Muscle of arm (tissue), 12 donors: ENCODE measurements around the gene FRMD4A. TPM values are rescaled to one million over a fixed set of nuclear protein-coding genes. Genes with fewer than 3 reads are reported as not detected.

ENCODE experiments used
- DNase-seq: peaks from one replicate; pipeline ENCODE4 v3.0.0-alpha.2; 2013
- polyA plus RNA-seq, 12 donors: library from polyadenylated mRNA; unstranded; fragments of 120-200 nt; gene quantifications; one replicate each; pipeline ENCODE4 v1.2.1, GENCODE V29; 2013; ENCODE audit not compliant: insufficient read length in 12 of 12

The FRMD4A gene
- polyA plus RNA-seq, 12 donors: 28.4 to 70.7 (median 37.0) TPM; not detected in 1

DNA sequence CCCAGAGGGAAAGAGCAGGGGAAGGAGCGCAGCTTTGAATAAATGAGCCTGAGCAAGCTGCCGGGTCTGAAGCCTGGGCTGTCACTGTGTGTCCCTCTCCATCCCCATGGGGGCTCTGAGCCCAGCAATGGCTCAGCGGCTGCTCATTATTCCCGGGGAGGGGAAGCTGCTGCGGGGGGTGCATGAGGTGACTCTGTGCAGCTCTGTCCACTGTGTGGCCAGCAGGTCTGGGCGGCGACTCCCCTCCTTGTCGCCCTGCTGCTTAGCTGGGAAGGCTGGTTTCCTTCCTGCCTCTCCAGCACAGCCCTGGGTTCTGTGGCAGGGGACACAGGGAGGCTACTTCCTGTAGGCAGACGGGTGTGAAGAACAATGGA, 509.8 kb downstream of the FRMD4A start:
- DNase-seq: no peak

DNA sequence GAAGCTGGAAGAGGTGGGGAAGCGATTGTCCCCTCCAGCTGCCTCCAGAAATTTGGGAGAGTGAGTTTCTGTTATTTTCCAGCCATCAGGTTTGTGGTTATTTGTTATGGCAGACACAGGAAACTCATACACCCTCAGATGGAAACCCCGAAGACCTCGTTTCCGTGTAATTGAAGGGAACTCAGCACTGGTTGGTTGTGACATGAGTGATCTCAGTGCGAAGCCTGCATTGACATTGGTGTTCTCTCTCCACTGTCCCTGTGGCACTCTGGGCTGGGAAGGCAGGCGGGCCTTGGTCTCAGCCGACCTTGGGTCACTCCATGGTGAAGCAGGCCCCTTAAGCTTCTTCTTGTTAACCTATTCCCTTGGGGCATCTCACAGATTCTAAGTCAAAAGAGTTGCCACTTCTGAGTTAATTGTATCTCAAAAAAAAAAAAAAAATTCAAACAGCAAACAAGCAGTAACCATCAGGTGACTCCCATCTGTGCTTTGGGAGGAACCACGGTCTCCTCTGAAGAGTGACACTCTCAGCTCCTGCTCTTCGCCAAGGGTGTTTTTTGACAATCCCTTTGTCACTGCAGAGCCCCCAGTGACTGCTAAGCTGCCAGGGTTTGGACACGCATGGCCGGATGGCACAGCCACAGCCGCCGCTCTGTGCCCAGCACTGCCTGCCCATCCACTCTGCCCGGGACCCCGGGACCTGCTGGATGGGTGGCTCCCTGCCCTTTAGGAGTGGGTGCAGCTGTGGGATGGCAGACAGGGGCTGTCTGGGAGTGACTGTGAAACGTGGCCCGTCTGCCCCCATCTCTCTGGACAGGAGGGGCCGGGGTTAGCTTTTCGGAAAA, 510.4 kb downstream of the FRMD4A start:
- no peak for DNase-seq

DNA sequence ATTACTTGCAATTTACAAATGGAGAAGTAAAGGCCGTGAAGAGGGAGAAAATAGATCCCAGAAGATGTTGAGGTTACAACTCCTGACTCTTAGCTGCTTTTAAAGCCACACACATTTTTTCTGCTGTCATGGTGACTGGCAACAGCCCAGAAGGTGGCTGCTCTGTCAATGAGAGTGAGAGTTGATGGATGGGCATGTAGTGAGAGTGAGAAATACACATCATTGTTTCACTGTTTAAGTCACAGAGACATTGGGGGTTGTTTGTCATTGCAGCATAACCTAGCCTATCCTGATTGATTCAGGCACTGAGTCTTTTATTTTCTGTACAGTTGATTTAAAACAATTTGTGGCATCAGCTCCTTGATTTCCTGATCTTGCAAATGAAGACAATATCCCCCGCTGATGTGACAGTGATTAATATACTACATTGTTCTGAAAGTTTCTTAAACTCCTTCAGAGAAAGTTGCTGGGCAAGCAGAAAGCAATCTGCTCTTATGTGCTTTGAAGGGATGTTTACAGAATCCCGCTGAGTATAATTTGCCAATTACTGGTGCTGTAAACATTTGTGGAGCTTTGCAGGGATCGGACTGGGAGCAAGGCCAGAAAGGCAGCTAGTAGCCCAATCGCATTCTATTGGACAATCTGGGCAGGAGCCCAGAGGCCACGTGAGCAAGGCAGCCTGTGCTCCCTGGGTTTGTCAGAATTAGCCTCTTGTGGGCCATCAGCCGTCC, 514.4 kb downstream of the FRMD4A start:
- DNase-seq: no peak

DNA sequence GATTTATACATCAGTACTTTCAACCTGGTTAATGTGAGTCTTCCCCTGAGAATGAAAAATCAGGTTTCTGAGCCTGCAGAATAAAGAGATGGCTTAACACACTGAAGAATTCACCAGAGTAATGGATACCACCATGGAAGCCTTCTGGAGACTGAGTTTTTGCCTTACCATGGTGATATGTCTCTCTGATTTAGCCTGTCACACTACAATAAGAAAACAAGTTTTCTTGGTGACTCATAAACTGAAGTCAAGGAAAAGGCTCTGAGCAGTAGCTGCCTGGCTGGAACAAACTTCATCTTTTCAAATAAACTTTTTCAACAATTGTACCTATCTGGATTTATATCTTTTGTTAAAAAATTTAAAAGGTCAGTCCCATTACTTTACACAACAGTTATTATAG, 515.0 kb downstream of the FRMD4A start:
- DNase-seq: no peak

DNA sequence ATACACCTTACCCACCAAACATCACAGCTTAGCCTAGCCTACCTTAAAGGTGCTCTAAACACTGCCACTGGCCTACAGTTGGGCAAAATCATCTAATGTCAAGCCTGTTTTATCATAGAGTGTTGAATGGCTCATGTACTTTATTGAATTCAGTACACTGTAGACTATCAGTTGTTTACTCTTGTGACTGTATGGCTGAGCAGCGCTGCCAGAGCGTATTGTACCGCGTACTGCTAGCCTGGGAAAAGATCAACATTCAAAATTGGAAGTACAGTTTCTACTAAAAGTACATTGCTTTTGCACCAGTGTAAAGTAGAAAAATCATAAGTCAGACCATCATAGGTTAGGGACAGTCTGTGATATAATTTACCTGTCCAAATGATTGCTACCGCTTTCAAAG, 517.2 kb downstream of the FRMD4A start:
- DNase-seq: no peak

DNA sequence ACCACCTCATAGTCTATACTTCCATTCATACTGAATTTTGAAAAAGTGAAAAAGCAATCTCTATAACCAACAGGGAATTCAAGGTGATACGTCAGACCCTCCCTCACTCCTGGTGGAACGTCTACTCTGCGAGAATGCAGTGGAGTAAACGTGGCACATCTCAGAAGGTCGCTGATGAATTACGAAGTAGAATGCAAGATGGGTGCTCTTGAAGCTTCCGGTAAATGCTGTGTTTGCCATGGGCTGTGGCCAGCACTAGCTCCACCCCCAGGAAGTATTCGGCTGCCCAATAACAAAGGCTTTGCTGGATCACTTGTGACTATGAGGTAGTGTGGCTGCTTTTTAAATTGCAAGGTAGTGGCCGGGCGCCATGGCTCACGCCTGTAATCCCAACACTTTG, 517.9 kb downstream of the FRMD4A start:
- DNase-seq: no peak

DNA sequence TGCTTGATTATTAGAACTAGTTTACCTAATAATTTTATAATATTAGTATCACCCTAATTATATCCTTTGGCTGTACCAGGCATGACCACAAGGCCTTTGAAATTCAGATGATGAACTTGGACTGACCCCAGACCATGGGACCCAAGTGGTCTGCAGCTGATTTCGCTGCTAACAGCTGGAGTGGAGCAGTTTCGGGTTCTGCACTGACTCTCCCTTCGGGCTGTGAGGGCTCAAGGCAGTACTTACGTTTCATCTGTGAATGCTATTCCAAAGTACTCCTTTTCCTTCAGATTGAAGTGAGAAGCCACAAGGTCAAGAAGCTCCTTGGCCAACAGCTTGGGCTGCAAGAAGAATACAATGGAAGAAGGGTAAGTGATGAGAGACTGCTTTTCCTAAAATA, 520.2 kb downstream of the FRMD4A start:
- DNase-seq: no peak

DNA sequence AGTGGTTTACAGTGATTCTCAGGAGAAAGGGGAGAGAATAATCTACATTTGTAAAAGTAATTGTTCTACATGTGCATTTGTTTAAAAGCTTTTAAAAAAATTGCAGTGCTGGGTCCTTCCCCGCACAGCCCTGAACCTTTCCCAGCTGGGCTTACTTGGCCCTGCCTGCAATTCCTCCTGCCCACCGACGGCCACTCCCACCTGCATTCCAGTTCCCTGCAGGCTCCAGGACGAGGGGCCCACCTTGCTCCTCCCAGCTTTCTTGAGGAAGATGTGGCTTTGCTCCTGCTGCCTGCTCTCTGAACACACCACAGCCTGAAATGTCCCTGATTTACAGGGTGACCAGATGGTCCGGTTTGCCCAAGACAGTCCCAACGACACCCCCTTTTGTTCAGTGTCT, 521.3 kb downstream of the FRMD4A start:
- DNase-seq: no peak

DNA sequence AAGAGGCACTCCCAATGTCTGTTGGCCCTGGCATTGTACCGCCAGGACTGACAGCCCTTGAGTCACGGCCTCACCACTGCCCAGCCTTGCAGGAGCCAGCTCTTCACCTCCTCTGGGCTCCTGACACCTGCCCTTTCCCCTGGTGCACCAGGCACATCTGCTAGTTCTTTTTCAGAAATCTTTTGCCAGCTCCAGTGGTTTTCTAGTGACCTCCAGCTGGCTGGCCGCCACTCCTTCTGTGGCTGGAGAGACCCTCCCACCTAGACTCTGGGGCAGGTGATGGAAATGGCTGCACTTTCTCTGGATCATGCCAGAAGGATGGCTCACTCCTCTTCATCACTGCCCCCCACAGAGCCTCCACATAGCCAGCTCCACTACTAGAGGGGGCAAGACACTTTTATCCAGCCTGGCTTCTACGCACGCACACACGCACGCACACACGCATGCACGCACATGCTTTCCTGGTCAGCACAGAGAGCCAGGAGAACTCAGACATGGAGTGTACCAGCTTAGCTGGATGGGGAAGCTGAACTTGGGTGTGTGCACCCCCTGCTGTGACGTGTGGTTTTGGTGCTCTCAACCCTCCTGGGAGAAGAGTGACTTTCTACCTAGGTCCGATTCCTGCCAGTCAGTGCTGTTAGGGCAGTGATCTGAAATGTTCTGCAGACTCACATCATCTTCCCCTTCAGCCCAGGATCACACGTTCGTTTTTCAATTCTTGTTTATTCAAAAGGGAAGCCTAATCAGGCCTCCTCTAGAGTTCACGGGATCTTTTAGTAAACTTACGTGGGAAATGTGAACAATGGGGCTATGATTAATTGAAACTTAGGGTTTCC, 522.0 kb downstream of the FRMD4A start:
- DNase-seq: no peak

DNA sequence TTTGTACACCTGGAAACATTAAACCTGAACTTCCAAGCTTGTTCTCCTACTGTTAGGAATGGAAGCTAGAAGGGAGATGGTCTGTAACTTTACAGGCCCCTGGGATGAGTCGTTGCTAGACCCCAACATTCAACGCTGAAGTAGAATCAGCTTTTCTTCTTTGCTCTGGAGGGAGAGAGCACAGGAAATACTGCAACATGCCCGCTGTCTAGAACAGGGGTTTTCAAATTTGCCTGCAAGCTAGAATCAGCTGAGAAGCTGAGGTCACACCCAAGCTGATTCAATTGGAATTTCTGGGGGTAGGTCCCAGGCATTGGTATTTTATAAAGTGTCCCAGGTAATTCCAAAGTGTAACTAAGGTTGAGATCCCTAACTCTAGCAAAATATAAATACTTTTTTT, 524.3 kb downstream of the FRMD4A start:
- DNase-seq: no peak

DNA sequence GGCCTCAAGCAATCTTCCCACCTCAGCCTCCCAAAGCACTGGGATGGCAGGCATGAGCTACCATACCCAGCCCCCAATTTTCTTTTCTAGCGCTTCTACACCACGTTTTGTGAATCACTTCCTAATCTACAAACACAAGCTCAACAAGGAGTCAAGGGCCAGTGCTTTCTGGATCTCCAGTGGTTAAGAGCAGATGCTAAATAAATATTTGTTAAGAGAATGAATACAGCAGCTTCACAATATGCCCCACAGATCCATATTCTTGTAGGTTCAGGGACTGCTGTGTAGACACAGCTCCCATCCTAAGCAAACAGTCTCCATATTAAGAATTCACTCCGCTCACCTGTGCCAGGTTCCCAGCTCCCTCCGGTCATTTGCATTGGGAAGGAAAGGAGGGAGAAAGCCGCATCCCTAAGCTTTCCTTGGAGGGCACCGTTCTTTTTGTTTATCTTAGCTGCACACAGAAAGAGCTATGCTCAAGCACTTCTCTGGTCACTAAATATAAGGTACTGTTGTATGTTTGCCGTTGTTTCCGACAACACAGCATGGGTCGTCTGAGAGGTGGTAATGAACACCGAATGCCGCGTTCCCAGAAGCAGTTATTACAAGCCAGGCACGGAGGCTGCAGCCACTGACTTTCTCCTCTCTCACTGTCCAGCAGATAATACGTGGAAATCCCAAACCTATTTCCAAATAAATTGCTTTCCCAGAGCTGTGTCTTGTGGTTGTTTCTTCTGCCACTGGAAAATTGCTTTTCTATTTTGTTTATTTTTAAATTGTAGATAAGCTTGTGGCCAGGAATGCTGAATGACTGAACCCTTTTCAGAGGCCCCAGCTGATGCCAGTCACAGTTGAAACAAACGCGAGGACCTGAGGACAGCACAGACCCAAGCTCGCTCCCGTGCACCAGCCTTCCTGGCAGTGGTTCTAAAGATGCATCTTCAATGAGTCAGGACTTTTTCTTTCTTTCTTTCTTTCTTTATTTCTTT, 526.9 kb downstream of the FRMD4A start:
- DNase-seq: no peak

DNA sequence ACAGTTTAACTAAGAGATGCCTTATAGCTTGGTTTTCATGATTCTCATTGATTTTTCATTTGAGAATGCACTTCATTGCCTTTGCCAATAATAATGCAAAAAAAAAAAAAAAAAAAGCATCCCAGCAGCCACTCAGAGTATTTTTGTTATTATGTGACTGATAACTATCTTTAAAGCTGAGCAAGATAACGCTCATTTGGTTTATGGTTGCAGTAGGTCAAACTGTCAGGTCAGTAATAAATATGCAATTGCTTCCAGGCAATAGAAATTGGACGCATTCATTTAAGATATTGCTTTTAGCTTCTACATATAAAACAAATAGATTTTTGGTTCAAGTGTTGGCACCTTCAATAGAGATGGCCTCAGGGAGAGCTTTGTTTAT, 528.8 kb downstream of the FRMD4A start:
- DNase-seq: no peak

DNA sequence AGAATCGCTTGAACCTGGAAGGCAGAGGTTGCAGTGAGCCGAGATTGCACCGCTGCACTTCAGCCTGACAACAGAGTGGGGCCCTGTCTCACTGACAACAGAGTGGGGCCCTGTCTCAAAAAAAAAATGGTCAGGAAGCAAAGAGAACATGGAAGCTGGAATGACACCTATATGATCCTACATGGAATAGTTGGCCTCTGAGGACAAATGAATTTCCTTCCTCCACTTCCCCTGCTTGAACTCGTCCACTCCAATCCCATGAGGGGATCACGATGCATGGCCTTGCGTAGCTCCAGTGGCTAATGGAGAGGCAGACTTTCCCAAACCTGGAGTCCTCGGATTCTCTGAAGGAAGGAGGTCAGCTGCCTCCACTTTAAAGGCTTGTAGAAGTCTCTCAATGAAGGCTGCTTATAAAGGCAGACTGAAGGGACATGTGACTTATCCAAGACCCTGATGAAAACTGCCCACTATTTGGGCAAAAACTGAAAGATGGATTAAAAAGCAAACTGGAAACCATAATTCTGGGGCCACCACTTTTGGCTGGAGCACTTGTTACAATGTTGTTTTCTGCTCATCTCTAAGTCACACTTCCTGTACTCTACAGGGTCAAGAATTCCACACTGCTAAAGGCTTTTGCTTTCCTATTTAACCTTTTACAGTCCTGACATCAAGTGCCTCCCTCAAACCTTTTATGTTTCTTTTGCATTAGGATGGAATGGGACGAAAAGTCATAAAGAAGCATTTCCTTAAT, 529.4 kb downstream of the FRMD4A start:
- DNase-seq: no peak

DNA sequence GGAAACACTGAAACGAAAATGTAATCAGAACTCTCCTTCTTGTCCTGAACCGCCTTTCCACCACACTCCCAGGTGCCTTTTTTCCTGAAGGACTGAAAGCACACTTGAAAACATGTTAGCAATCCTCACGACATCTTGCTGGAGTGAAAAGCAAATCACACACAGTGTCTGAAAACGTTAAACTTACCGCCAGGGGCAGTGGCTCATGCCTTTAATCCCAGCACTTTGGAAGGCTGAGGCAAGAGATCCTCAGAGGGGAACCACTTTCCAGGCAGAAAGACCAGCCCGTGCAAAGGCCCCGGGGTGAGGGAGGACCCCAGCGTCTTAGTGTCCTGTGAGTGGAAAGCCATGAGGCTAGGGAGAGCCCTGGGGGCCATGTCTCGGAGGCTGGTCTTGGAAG, 533.6 kb downstream of the FRMD4A start:
- DNase-seq: no peak

DNA sequence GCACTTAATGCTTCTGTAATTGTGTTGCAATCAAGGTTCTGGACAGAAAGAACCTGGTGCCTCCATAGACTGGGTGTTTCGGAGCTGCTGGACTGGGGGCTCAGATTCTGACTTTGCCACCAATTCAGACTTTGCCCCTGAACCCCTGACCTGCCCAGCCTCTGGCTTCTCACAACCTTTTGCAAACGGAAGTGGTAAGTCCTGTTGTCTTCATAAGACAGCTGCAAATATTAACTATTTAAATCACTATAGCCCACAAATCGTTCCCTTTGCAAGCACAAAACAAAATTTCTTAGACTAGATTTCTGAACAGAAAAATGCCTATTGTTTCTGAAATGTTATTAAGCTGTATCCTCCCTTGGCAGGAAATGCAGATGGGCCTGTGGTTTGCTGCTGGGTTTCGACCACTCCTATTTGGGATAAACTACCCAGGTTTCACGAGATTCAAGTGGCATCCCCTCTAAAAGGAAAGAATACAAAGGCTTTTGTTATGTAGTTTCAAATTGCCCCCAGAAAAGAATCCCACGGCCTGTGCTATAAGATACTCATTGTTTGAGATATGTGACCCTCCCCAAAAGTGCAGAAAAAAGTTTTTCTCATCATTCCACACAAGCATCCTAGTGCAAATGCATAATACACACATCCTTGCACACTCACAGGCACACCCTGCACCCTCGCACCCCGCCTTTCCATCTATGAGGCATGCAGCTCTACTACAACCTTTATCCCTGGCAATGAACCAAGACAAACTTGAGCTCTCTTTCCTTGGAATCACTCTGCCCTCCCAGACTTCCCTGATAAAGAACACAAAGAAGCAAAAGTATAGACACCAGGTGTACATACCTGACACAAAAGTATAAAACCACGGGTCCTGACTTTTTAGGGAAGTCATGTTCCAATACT, 534.8 kb downstream of the FRMD4A start:
- no peak for DNase-seq

DNA sequence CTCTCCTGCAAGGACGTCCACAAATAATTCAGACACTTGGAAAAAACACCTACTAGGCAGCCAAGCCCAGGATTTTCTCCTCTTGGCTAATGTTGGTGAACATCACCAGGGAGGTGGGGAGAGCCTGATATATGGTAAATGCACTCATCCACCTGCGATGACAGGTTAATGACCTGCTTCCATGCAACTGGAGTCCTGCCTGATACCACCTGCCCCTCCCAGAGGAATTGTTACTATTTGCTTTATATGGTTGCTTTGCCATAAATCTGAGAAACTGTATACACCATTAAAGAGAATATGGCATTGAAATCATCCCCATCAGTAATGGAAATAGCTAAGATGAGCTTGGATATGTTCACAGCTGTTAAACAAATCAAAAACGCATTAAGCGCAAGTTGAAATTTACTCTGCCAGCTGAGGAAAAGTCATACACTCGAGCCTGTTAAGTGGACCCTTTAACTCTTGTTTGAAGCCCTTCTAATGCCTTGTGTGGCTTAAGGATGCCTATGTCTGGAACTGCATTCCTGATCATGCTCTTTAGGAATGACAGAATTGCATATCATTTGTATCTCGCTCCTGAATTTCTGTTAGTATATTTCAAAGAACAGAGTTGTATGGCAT, 535.6 kb downstream of the FRMD4A start:
- no peak for DNase-seq

DNA sequence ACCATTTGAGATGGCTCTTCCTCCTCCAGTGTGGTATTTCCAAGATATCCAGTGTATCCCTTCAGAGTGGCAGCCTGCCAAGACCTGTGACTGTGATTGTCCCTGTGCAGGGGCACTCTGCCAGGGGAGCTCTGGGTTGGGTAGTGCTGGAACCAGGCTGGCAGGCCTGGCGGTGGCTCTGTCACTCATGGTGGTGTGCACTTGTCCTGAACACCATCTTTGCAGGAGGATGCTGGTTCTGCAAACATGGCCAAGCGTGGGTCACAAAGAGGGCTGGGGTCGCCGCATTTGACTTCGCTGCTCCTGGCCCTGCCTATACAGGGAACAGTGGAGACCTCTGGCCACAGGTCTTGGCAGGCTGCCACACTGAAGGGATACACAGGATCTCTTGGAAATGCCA, 538.7 kb downstream of the FRMD4A start:
- DNase-seq: no peak

DNA sequence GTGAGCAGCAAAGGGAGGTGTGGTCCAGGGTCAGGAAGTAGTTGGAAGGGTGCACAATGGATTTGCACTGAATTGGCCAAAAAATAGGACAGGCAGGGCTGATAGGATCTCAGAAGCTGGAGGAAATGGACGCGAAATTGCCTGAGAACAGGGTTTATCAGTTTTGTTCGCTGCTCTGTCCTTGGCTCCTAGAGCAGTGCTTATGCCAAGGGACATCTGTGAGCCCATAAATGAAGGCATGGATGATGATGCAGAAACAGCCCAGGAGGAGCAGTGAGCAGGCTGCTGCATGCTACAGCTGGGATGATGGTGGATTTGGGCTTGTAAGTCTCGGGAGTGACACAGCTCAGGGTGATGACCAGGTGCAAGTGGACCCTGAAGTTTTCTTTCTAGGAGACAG, 539.2 kb downstream of the FRMD4A start:
- DNase-seq: no peak

DNA sequence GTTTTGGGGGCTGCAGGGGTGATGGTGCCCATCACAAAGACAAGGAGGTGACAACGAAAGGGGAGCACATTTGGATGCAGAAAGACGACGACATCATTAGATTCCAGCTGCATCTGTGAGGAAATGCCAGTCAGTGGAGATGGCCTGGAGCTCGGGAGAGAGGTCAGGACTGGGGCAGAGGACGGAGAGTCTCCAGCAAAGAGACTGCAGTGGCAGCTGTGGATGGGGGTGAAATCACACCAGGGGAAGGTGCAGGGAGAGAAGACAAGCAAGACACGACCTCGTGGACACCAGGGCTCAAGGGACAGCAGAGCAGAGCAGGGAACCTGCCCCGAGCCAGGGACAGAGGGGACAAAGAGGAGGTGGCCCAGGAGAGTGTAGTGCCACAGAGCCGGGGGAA, 540.5 kb downstream of the FRMD4A start:
- no peak for DNase-seq
